ENCODE measurements around the gene SMC1B.

Gene SMC1B

GRCh38 chr22:45429981-45430775 is 16.8 kb upstream of the SMC1B start:
- TF ChIP-seq CTCF (IDR thresholded peaks at IDR 0.05): no peak
- Histone ChIP-seq H3K79me2 (no peaks in the 10 kb centered on the region), H3K9me3 (ENCODE audit: control insufficient read depth, low read length) (no peaks in the 10 kb centered on the region)

GRCh38 chr22:45429424-45429823 is 16.0 kb upstream of the SMC1B start:
- H3K27ac ChIP-seq: no peak overlapping the region
- H2AFZ ChIP-seq: no peak overlapping the region
- H3K36me3 ChIP-seq (ENCODE audit: control insufficient read depth, insufficient read depth, low read length): no peaks in the 10 kb centered on the region
- no peaks in the 10 kb centered on the region for H3K4me1 ChIP-seq
- no peak overlapping the region for H3K9ac ChIP-seq
- H3K27me3 ChIP-seq (ENCODE audit: control insufficient read depth, insufficient read depth, low read length): no peaks in the 10 kb centered on the region
- H3K79me2 ChIP-seq: no peaks in the 10 kb centered on the region
- no peak overlapping the region for H3K4me2 ChIP-seq (ENCODE audit: low read length)
- no peak overlapping the region for H3K4me3 ChIP-seq (ENCODE audit: low read depth, low read length)
- no peaks in the 10 kb centered on the region for H3K9me3 ChIP-seq (ENCODE audit: control insufficient read depth, low read length)
- no peak for TF ChIP-seq CTCF (IDR thresholded peaks at IDR 0.05)

More at GRCh38 chr22:45429981-45430775, 16.8 kb upstream of the SMC1B start:
- Histone ChIP-seq H3K9ac (no peak overlapping the region), H3K4me1 (no peaks in the 10 kb centered on the region), H3K4me2 (ENCODE audit: low read length) (no peak overlapping the region), H3K36me3 (ENCODE audit: control insufficient read depth, insufficient read depth, low read length) (no peaks in the 10 kb centered on the region), H2AFZ (no peak overlapping the region), H3K4me3 (ENCODE audit: low read depth, low read length) (no peak overlapping the region), H3K27me3 (ENCODE audit: control insufficient read depth, insufficient read depth, low read length) (no peaks in the 10 kb centered on the region), H3K27ac (no peak overlapping the region)

GRCh38 chr22:45428391-45429385 is 15.3 kb upstream of the SMC1B start:
- Histone ChIP-seq H3K9me3 (ENCODE audit: control insufficient read depth, low read length) (no peaks in the 10 kb centered on the region), H3K27ac (no peak overlapping the region), H3K4me1 (no peaks in the 10 kb centered on the region), H3K79me2 (no peaks in the 10 kb centered on the region), H2AFZ (no peak overlapping the region), H3K4me3 (ENCODE audit: low read depth, low read length) (no peak overlapping the region), H3K36me3 (ENCODE audit: control insufficient read depth, insufficient read depth, low read length) (no peaks in the 10 kb centered on the region), H3K4me2 (ENCODE audit: low read length) (no peak overlapping the region), H3K27me3 (ENCODE audit: control insufficient read depth, insufficient read depth, low read length) (no peaks in the 10 kb centered on the region), H3K9ac (no peak overlapping the region)
- TF ChIP-seq CTCF (IDR thresholded peaks at IDR 0.05): no peak

- Histone ChIP-seq H3K36me3 (ENCODE audit: control insufficient read depth, insufficient read depth, low read length) (no peaks in the 10 kb centered on the region), H3K9me3 (ENCODE audit: control insufficient read depth, low read length) (no peaks in the 10 kb centered on the region), H3K4me2 (ENCODE audit: low read length) (no peak overlapping the region), H3K9ac (no peak overlapping the region), H3K4me3 (ENCODE audit: low read depth, low read length) (no peak overlapping the region), H3K79me2 (no peaks in the 10 kb centered on the region), H2AFZ (no peak overlapping the region), H3K27me3 (ENCODE audit: control insufficient read depth, insufficient read depth, low read length) (no peaks in the 10 kb centered on the region), H3K4me1 (no peaks in the 10 kb centered on the region), H3K27ac (no peak overlapping the region)
- TF ChIP-seq CTCF (IDR thresholded peaks at IDR 0.05): no peak
Measured at GRCh38 chr22:45427114-45427513, 13.7 kb upstream of the SMC1B start.
